Erythroblast (primary cell): ENCODE results near the gene CMTM3.

Experiments used
- GATA1 ChIP-seq: IDR thresholded peaks from 2 replicates; pipeline ENCODE4 v1.6.1; 2011; ENCODE audit warnings: low read depth, mild to moderate bottlenecking, control low read depth, low read length, moderate library complexity
- POLR2A ChIP-seq: IDR thresholded peaks from 2 replicates; pipeline ENCODE4 v1.6.1; 2011; ENCODE audit warnings: mild to moderate bottlenecking, low read length

- no peak for TF ChIP-seq POLR2A
- no peak for TF ChIP-seq GATA1
Observed at GRCh38 chr16:66618588-66619375, 14.3 kb downstream of the CMTM3 start.
